CD14-positive monocyte (primary cell): Measurements from ENCODE around the gene GALNT6. TPM values are rescaled to one million over a fixed set of nuclear protein-coding genes. Genes with fewer than 3 reads are reported as not detected.

Experiments used
- DNase-seq, 3 donors: peaks; one replicate each; pipeline ENCODE4 v3.0.0-alpha.2; 2011 to 2022
- H2AFZ ChIP-seq: 2 replicates; pipeline ENCODE4 v1.6.0; 2012; ENCODE audit warnings: mild to moderate bottlenecking, low read depth, low read length, inconsistent platforms; ENCODE audit not compliant: insufficient read depth, poor library complexity, severe bottlenecking
- H3K27ac ChIP-seq, 2 donors: 1 replicate in 1 of 2; 2 replicates in 1 of 2; pipeline ENCODE4 v1.5.1; 2012 to 2013; ENCODE audit warnings: low read length in 2 of 2, control low read depth in 1 of 2, inconsistent platforms in 1 of 2, low read depth in 1 of 2, mild to moderate bottlenecking in 1 of 2
- H3K27me3 ChIP-seq, 2 donors: one replicate each; pipeline versions ENCODE4 v1.6.0 to v1.6.1; 2011 to 2013; ENCODE audit warnings: low read length in 2 of 2; ENCODE audit not compliant: control insufficient read depth in 2 of 2, insufficient read depth in 2 of 2
- H3K36me3 ChIP-seq, 2 donors: replicated peaks in 1 of 2; 1 replicate in 1 of 2; 2 replicates in 1 of 2; pipeline versions ENCODE4 v1.5.1 to v1.6.1; 2012 to 2013; ENCODE audit warnings: low read length in 2 of 2, control low read depth in 1 of 2, inconsistent platforms in 1 of 2, mild to moderate bottlenecking in 1 of 2; ENCODE audit not compliant: insufficient read depth in 2 of 2, control insufficient read depth in 1 of 2
- H3K4me1 ChIP-seq, 2 donors: 1 replicate in 1 of 2; 2 replicates in 1 of 2; pipeline versions ENCODE4 v1.5.1 to v1.6.1; 2012 to 2013; ENCODE audit warnings: low read length in 2 of 2, control low read depth in 1 of 2, inconsistent platforms in 1 of 2, mild to moderate bottlenecking in 1 of 2, moderate library complexity in 1 of 2; ENCODE audit not compliant: insufficient read depth in 2 of 2, control insufficient read depth in 1 of 2
- H3K4me2 ChIP-seq: replicated peaks from 2 replicates; pipeline ENCODE3; 2012; ENCODE audit warnings: low read length, moderate library complexity, mild to moderate bottlenecking; ENCODE audit not compliant: poor library complexity, severe bottlenecking; ENCODE audit errors: extremely low read depth
- H3K4me3 ChIP-seq, 3 experiments: fragments of 200-600 bp in 1 of 3; sonication (generic) in 1 of 3; replicated peaks in 1 of 3; 1 replicate in 2 of 3; 2 replicates in 1 of 3; pipeline ENCODE4 v1.5.1; 2011 to 2013; ENCODE audit warnings: low read length in 3 of 3, mild to moderate bottlenecking in 3 of 3, control low read depth in 2 of 3, low read depth in 2 of 3, inconsistent platforms in 1 of 3, moderate library complexity in 1 of 3
- H3K79me2 ChIP-seq: 2 replicates; pipeline ENCODE4 v1.6.0; 2012; ENCODE audit warnings: mild to moderate bottlenecking, control low read depth, inconsistent platforms, low read length, moderate library complexity; ENCODE audit not compliant: insufficient read depth
- H3K9ac ChIP-seq: 2 replicates; pipeline ENCODE4 v1.6.0; 2017; ENCODE audit warnings: low read length, mild to moderate bottlenecking; ENCODE audit not compliant: insufficient read depth, poor library complexity, severe bottlenecking
- H3K9me3 ChIP-seq, 2 donors: replicated peaks in 1 of 2; 1 replicate in 1 of 2; 2 replicates in 1 of 2; pipeline versions ENCODE4 v1.5.1 to v1.6.1; 2012 to 2013; ENCODE audit warnings: low read length in 2 of 2, control low read depth in 1 of 2; ENCODE audit not compliant: control insufficient read depth in 1 of 2, insufficient read depth in 1 of 2
- H4K20me1 ChIP-seq: 2 replicates; pipeline ENCODE4 v1.6.0; 2012; ENCODE audit warnings: mild to moderate bottlenecking, low read length, control low read depth, moderate library complexity; ENCODE audit not compliant: insufficient read depth
- H3K27ac Mint-ChIP-seq, 7 donors: one replicate each; pipeline ENCODE4 v1.8.0; 2020; ENCODE audit warnings: mild to moderate bottlenecking in 7 of 7, mixed read lengths in 7 of 7, moderate library complexity in 6 of 7, inconsistent platforms in 2 of 7
- H3K27me3 Mint-ChIP-seq, 3 donors: one replicate each; pipeline ENCODE4 v1.8.0; 2021 to 2022; ENCODE audit warnings: low read depth in 3 of 3, mild to moderate bottlenecking in 3 of 3, mixed read lengths in 3 of 3, moderate library complexity in 3 of 3, inconsistent platforms in 1 of 3
- H3K36me3 Mint-ChIP-seq, 2 donors: one replicate each; pipeline ENCODE4 v1.8.0; 2020; ENCODE audit warnings: mixed read lengths in 2 of 2, inconsistent platforms in 1 of 2, mild to moderate bottlenecking in 1 of 2
- H3K4me1 Mint-ChIP-seq: one replicate; pipeline ENCODE4 v1.8.0; 2020; ENCODE audit warnings: mild to moderate bottlenecking, mixed read lengths
- H3K4me3 Mint-ChIP-seq, 2 donors: one replicate each; pipeline ENCODE4 v1.8.0; 2020; ENCODE audit warnings: mild to moderate bottlenecking in 2 of 2, mixed read lengths in 2 of 2, moderate library complexity in 1 of 2
- H3K9me3 Mint-ChIP-seq, 7 donors: one replicate each; pipeline ENCODE4 v1.8.0; 2020 to 2022; ENCODE audit warnings: mixed read lengths in 7 of 7, mild to moderate bottlenecking in 6 of 7, moderate library complexity in 6 of 7, inconsistent platforms in 2 of 7
- CTCF ChIP-seq: fragments of 200-600 bp; IDR thresholded peaks from one replicate; pipeline ENCODE4 v1.8.0; 2022; ENCODE audit warnings: antibody characterized with exemption, mild to moderate bottlenecking
- WGBS: methylation state at CpG from one replicate; pipeline ENCODE4 v1.1.5; 2013; ENCODE audit warnings: missing lambda C conversion rate; ENCODE audit not compliant: insufficient coverage; 5-methylcytosine and 5-hydroxymethylcytosine counted together
- intact Hi-C, 2 donors: fragments of 100-400 bp; cut with micrococcal nuclease; formaldehyde crosslinking; loops; one replicate each; pipeline versions ENCODE4 v1.15.0 to v1.15.1; 2023
- polyA plus RNA-seq, 3 donors: library from polyadenylated mRNA; depleted of rRNA in 1 of 3; unstranded in 2 of 3; stranded (reverse) in 1 of 3; fragments of 300-500 nt in 2 of 3; fragments of >200 nt in 1 of 3; fragmentation: Illumina TruSeq in 2 of 3; gene quantifications; 1 replicate in 2 of 3; 2 replicates in 1 of 3; pipeline ENCODE4 v1.2.3, GENCODE V29; 2012 to 2021

GALNT6 gene
- polyA plus RNA-seq, 3 donors = 3.2 to 12.9 (median 10.4) TPM

- H3K4me1 Mint-ChIP-seq = peaks cover 2% of the 10 kb centered on the region
- H3K4me3 ChIP-seq = no peak overlapping the region
Observed at GRCh38 chr12:51361161-51362016, 29.8 kb downstream of the GALNT6 start.

GRCh38 chr12:51360315-51360714 is 30.9 kb downstream of the GALNT6 start:
- no CpG with 5 or more reads among the region's 2 CpGs for WGBS
- no peak for TF ChIP-seq CTCF
- peaks cover 2% of the 10 kb centered on the region for H3K4me1 Mint-ChIP-seq
- no peaks in the 10 kb centered on the region for H3K27me3 Mint-ChIP-seq
- no peaks in the 10 kb centered on the region for H4K20me1 ChIP-seq
- H3K9ac ChIP-seq = no peak overlapping the region
- intact Hi-C loops = no loop called here
- no peak overlapping the region for H2AFZ ChIP-seq
- H3K27me3 ChIP-seq = no peaks in the 10 kb centered on the region
- no peak for DNase-seq
- H3K9me3 Mint-ChIP-seq = no peaks in the 10 kb centered on the region
- H3K4me1 ChIP-seq = no peaks in the 10 kb centered on the region
- H3K4me2 ChIP-seq = no peak overlapping the region
- peaks cover 80 to 83% of the 10 kb centered on the region in 2 donors for H3K36me3 Mint-ChIP-seq
- H3K27ac Mint-ChIP-seq = no peak overlapping the region
- H3K4me3 Mint-ChIP-seq = no peak overlapping the region
- peaks cover 45 to 96% of the 10 kb centered on the region in 2 donors for H3K36me3 ChIP-seq
- H3K27ac ChIP-seq = no peak overlapping the region
- H3K9me3 ChIP-seq = no peaks in the 10 kb centered on the region
- H3K4me3 ChIP-seq = no peak overlapping the region
- no peaks in the 10 kb centered on the region for H3K79me2 ChIP-seq

More at GRCh38 chr12:51361161-51362016, 29.8 kb downstream of the GALNT6 start:
- Histone ChIP-seq H2AFZ (no peak overlapping the region), H3K4me1 (no peaks in the 10 kb centered on the region), H3K9ac (no peak overlapping the region), H3K27ac (no peak overlapping the region), H3K79me2 (no peaks in the 10 kb centered on the region), H3K9me3 (no peaks in the 10 kb centered on the region), H4K20me1 (no peaks in the 10 kb centered on the region), H3K36me3 (peaks cover 41 to 91% of the 10 kb centered on the region in 2 donors), H3K4me2 (no peak overlapping the region), H3K27me3 (no peaks in the 10 kb centered on the region)
- 100% methylated on average over 2 of the region's 8 CpGs for WGBS
- H3K36me3 Mint-ChIP-seq = peaks cover 87 to 88% of the 10 kb centered on the region in 2 donors
- intact Hi-C loops = no loop called here
- no peaks in the 10 kb centered on the region for H3K27me3 Mint-ChIP-seq
- H3K27ac Mint-ChIP-seq = peak overlapping the region in 1 of 7 donors; percentile 52
- H3K4me3 Mint-ChIP-seq = no peak overlapping the region
- H3K9me3 Mint-ChIP-seq = no peaks in the 10 kb centered on the region
- DNase-seq = no peak
- TF ChIP-seq CTCF = no peak
